Adipocyte (in vitro differentiated cells): ENCODE data around the gene IL18BP.

Experiments used
- DNase-seq: peaks from one replicate; pipeline ENCODE4 v3.0.0-alpha.2; 2015; ENCODE audit warnings: low read depth
- H3K27me3 ChIP-seq: replicated peaks from 2 replicates; pipeline ENCODE4 v1.7.0; 2013; ENCODE audit warnings: mild to moderate bottlenecking, low read length, moderate library complexity; ENCODE audit not compliant: control insufficient read depth, insufficient read depth
- H3K36me3 ChIP-seq: 2 replicates; pipeline ENCODE4 v1.7.0; 2013; ENCODE audit warnings: low read length, mild to moderate bottlenecking, moderate library complexity; ENCODE audit not compliant: control insufficient read depth, insufficient read depth, severe bottlenecking
- H3K4me1 ChIP-seq: 2 replicates; pipeline ENCODE4 v1.7.0; 2013; ENCODE audit warnings: mild to moderate bottlenecking, low read length, moderate library complexity; ENCODE audit not compliant: control insufficient read depth, insufficient read depth
- H3K4me3 ChIP-seq: 2 replicates; pipeline ENCODE4 v1.7.0; 2013; ENCODE audit warnings: mild to moderate bottlenecking, low read length, moderate library complexity
- H3K9ac ChIP-seq: 2 replicates; pipeline ENCODE4 v1.7.0; 2013; ENCODE audit warnings: mild to moderate bottlenecking, low read length, moderate library complexity
- H3K9me3 ChIP-seq: 2 replicates; pipeline ENCODE4 v1.7.0; 2013; ENCODE audit warnings: mild to moderate bottlenecking, low read length, moderate library complexity; ENCODE audit not compliant: control insufficient read depth

IL18BP gene

GRCh38 chr11:72013765-72014711 lies 15.3 kb downstream of the IL18BP start:
- no peak for DNase-seq
- H3K9me3 ChIP-seq: no peaks in the 10 kb centered on the region

GRCh38 chr11:72014761-72015320 lies 16.1 kb downstream of the IL18BP start:
- Histone ChIP-seq H3K36me3 (peaks cover 96% of the 10 kb centered on the region), H3K4me3 (no peak overlapping the region), H3K27me3 (no peaks in the 10 kb centered on the region), H3K4me1 (peaks cover 38% of the 10 kb centered on the region), H3K9me3 (no peaks in the 10 kb centered on the region), H3K9ac (no peak overlapping the region)
- no peak for DNase-seq

More at GRCh38 chr11:72013765-72014711, 15.3 kb downstream of the IL18BP start:
- H3K9ac ChIP-seq: peak overlapping the region; percentile 28
- H3K36me3 ChIP-seq: peaks cover 95% of the 10 kb centered on the region
- H3K4me1 ChIP-seq: peaks cover 38% of the 10 kb centered on the region
- no peak overlapping the region for H3K4me3 ChIP-seq
- no peaks in the 10 kb centered on the region for H3K27me3 ChIP-seq

GRCh38 chr11:72015511-72016061 lies 16.9 kb downstream of the IL18BP start:
- DNase-seq: no peak
- H3K9me3 ChIP-seq: no peaks in the 10 kb centered on the region
- H3K27me3 ChIP-seq: no peaks in the 10 kb centered on the region
- H3K4me3 ChIP-seq: no peak overlapping the region
- H3K36me3 ChIP-seq: peaks cover 96% of the 10 kb centered on the region
- no peak overlapping the region for H3K9ac ChIP-seq
- H3K4me1 ChIP-seq: peaks cover 35% of the 10 kb centered on the region

- Histone ChIP-seq H3K4me3 (no peak overlapping the region), H3K9me3 (no peaks in the 10 kb centered on the region), H3K27me3 (no peaks in the 10 kb centered on the region), H3K4me1 (peaks cover 17% of the 10 kb centered on the region), H3K9ac (no peak overlapping the region), H3K36me3 (peaks cover 100% of the 10 kb centered on the region)
- DNase-seq: no peak
Observed at GRCh38 chr11:72018171-72018570, 19.5 kb downstream of the IL18BP start.

GRCh38 chr11:72023335-72023734 lies 24.6 kb downstream of the IL18BP start:
- peaks cover 16% of the 10 kb centered on the region for H3K4me1 ChIP-seq
- DNase-seq: no peak
- H3K36me3 ChIP-seq: peaks cover 86% of the 10 kb centered on the region
- no peaks in the 10 kb centered on the region for H3K9me3 ChIP-seq
- H3K4me3 ChIP-seq: no peak overlapping the region
- H3K9ac ChIP-seq: no peak overlapping the region
- no peaks in the 10 kb centered on the region for H3K27me3 ChIP-seq

DNA sequence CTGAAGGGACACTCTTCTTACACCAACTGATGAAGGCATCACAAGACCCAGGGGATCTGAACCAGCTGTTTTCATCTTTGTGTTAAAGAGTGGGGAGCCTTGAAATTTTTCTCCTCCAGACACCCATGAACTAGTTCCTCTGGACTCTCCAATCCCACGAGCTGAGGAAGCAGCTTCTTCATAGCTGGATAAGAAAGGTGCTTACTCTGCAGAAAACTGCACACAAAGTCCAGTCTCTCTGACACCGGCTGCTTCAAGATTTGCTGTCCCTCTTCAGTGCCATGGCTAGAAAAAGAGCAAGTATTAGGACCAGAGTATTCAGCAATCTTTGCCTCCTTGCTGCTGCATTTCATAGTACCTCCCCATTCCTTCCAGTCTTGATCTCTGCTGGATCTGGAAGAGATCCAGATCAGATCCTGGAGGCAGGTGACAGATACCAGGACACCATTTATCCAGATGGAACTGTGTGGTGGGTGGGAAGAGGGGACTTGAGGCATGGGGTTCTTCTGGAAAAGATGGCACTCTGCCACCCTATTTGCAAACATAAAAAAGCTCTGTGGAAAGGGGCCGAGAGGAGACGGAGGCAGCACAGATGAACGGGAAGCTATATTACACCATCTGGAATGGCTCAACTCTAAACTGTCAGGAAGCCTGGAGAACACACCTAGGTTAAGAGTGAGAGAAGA lies 25.5 kb downstream of the IL18BP start:
- no peaks in the 10 kb centered on the region for H3K27me3 ChIP-seq
- H3K4me3 ChIP-seq: no peak overlapping the region
- H3K9me3 ChIP-seq: no peaks in the 10 kb centered on the region
- peak overlapping the region; percentile 60 for H3K9ac ChIP-seq
- peaks cover 86% of the 10 kb centered on the region for H3K36me3 ChIP-seq
- H3K4me1 ChIP-seq: peaks cover 16% of the 10 kb centered on the region
- no peak for DNase-seq

DNA sequence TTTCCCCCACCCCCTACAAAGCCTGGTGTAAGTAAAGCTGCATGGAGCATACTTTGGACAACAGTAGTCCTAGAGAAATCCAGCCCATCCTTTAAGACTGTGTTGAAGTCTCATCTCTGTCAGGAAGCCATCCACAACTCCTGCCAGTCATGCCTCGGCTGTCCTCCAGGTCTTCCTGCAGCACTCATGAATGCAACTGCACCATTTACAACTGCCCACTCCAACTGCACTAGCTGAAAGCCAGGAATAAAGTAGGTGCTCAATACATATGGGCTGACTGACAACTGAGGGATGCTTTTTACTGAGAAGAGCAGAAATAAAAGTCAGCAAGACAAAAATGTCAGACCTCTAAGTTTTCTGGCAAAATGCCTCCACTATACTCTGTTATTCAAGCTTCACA lies 27.4 kb downstream of the IL18BP start:
- H3K27me3 ChIP-seq: no peaks in the 10 kb centered on the region
- peak overlapping the region; percentile 60 for H3K9ac ChIP-seq
- peaks cover 83% of the 10 kb centered on the region for H3K36me3 ChIP-seq
- H3K4me3 ChIP-seq: no peak overlapping the region
- peaks cover 22% of the 10 kb centered on the region for H3K4me1 ChIP-seq
- DNase-seq: no peak
- H3K9me3 ChIP-seq: no peaks in the 10 kb centered on the region

GRCh38 chr11:72030472-72031045 lies 31.9 kb downstream of the IL18BP start:
- Histone ChIP-seq H3K9me3 (no peaks in the 10 kb centered on the region), H3K36me3 (peaks cover 84% of the 10 kb centered on the region), H3K9ac (no peak overlapping the region), H3K4me3 (no peak overlapping the region), H3K4me1 (peaks cover 17% of the 10 kb centered on the region), H3K27me3 (no peaks in the 10 kb centered on the region)
- no peak for DNase-seq

- no peak for DNase-seq
- H3K27me3 ChIP-seq: no peaks in the 10 kb centered on the region
- H3K4me1 ChIP-seq: peaks cover 41% of the 10 kb centered on the region
- H3K36me3 ChIP-seq: peaks cover 31% of the 10 kb centered on the region
- H3K4me3 ChIP-seq: no peak overlapping the region
- H3K9me3 ChIP-seq: no peaks in the 10 kb centered on the region
- no peak overlapping the region for H3K9ac ChIP-seq
Observed at GRCh38 chr11:72036687-72037086, 38.0 kb downstream of the IL18BP start.

DNA sequence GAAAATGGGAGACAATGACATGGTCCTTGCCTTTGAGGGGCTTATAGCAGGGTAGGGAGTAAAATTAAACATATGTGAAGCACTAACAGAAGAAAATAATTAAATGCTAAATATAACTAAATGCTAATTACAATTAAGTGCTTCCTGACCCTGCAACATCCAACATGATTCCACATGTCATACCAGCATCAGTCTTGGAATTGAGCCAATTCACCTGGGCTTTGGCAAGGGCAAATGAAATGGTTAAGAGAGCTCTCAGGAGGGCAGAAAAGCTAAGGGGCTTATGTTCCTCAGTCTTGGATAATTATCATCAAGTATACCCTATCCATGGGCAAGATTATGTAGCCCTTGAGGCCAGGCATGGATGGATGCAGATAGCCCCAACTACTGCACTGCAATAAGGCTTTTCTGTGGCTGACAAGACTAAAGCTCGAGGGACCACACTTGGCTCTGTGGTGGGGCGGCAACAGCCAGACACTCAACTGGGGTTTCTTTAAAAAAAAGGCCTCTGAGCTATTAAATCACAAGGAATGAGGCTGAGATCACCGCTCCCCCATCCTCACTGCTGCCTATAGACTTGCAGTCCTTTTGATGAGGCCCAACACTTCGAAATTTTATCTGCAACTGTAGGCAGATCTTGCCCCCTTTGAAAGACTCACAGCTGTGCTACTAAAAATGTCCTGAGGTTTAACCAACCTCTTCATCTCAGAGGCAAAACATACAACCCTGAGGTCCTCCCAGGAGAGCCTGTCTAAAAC lies 39.0 kb downstream of the IL18BP start:
- Histone ChIP-seq H3K27me3 (no peaks in the 10 kb centered on the region), H3K4me3 (peak overlapping the region; percentile 93), H3K9me3 (no peaks in the 10 kb centered on the region), H3K9ac (peak overlapping the region; percentile 94), H3K36me3 (peaks cover 24% of the 10 kb centered on the region), H3K4me1 (peaks cover 48% of the 10 kb centered on the region)
- DNase-seq: peak; percentile 41
